GM19025 (cell line): ENCODE results near the gene SRGAP2B.
"Not testable (repeated sequence)": the region's sequence is repeated elsewhere in the genome, so short reads cannot be mapped to it uniquely, and the experiment has no call there.

ENCODE experiments used
- ATAC-seq: cut with Tn5 transposase; IDR thresholded peaks from one replicate; pipeline ENCODE4 v1.9.1; 2021; ENCODE audit warnings: mild to moderate bottlenecking, low read depth, moderate library complexity; ENCODE audit not compliant: unreplicated experiment

SRGAP2B gene

GRCh38 chr1:144917154-144918026 is 177.7 kb downstream of the SRGAP2B start:
- ATAC-seq: not testable (repeated sequence)

- not testable (repeated sequence) for ATAC-seq
These were observed 181.0 kb downstream of the SRGAP2B start for GRCh38 chr1:144913977-144914734.

- not testable (repeated sequence) for ATAC-seq
These were observed 181.7 kb downstream of the SRGAP2B start for GRCh38 chr1:144913458-144913857.

- ATAC-seq: not testable (repeated sequence)
These were observed 184.4 kb downstream of the SRGAP2B start for GRCh38 chr1:144910729-144911128.

- not testable (repeated sequence) for ATAC-seq
These were observed 194.3 kb downstream of the SRGAP2B start for GRCh38 chr1:144900841-144901240.

GRCh38 chr1:144894454-144895201 is 200.5 kb downstream of the SRGAP2B start:
- not testable (repeated sequence) for ATAC-seq

- not testable (repeated sequence) for ATAC-seq
These were observed 201.3 kb downstream of the SRGAP2B start for GRCh38 chr1:144893710-144894438.

GRCh38 chr1:144893062-144893461 is 202.1 kb downstream of the SRGAP2B start:
- not testable (repeated sequence) for ATAC-seq

- not testable (repeated sequence) for ATAC-seq
These were observed 205.5 kb downstream of the SRGAP2B start for GRCh38 chr1:144889450-144890115.

- ATAC-seq: not testable (repeated sequence)
These were observed 212.1 kb downstream of the SRGAP2B start for GRCh38 chr1:144883022-144883421.

GRCh38 chr1:144882343-144882742 is 212.8 kb downstream of the SRGAP2B start:
- not testable (repeated sequence) for ATAC-seq

- ATAC-seq: not testable (repeated sequence)
These were observed 236.5 kb downstream of the SRGAP2B start for GRCh38 chr1:144858607-144859006.
